ENCODE measurements around the gene RAI1. TPM values are rescaled to one million over a fixed set of nuclear protein-coding genes. Genes with fewer than 3 reads are reported as not detected.

Gene RAI1
- total and polyA plus RNA-seq, 2 of the 13 experiments (the other 11 are each of a cell fraction or from before 2014, with no cell fraction given): 3.4 to 5.2 TPM

DNA sequence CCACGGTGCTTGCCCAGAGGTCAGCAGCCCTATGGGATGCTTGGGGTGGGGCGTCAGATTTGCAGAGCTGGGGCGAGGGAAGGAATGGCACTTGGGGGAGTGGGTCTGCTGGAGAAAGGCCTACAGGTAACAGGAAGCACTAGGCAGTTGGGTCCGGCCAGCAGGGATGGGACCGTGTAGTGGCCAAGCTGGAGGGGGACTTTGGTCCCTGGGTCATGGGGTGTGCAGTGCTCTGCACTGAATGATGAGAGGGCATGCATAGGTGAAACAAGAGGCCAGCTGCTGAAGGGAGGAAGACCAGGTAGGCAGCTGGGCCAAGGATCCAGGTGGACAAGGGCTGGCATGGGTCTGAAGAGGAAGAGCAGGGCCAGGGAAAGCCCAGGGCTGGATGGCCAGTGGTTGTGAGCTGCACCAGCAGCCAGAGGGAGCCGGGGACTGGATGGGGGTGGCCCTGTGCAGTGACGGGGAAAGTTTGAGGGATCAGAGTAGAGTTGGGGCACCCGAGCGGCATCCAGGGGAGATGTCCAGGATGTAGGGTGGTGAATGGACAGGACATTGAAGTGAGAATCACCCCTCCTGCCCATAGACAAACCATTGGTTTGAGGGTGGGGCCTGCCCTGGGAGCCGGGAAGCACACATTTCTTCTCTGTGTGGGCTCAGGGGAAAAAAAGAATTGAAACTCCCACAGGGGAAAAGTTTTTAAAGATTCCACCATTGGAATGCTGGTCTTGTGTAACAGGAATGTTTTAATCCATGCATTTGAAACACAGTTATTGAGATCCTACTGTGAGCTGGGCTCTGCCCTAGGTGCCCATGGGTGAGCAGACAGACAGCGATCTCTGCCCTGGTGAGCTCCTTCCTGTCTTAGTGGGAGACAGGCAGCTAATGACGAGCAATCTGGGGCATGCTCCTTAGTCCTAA is 25.1 kb downstream of the RAI1 start (continued):
- TF ChIP-seq, protein P1, sequence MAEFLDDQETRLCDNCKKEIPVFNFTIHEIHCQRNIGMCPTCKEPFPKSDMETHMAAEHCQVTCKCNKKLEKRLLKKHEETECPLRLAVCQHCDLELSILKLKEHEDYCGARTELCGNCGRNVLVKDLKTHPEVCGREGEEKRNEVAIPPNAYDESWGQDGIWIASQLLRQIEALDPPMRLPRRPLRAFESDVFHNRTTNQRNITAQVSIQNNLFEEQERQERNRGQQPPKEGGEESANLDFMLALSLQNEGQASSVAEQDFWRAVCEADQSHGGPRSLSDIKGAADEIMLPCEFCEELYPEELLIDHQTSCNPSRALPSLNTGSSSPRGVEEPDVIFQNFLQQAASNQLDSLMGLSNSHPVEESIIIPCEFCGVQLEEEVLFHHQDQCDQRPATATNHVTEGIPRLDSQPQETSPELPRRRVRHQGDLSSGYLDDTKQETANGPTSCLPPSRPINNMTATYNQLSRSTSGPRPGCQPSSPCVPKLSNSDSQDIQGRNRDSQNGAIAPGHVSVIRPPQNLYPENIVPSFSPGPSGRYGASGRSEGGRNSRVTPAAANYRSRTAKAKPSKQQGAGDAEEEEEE (CRISPR knock-in tag; IDR thresholded peaks at IDR 0.05; ENCODE audit: borderline replicate concordance): no peak
- TF ChIP-seq TRIM24 (CRISPR knock-in tag; IDR thresholded peaks at IDR 0.05): no peak
- TF ChIP-seq YY1 (IDR thresholded peaks at IDR 0.05; ENCODE audit: insufficient read depth, insufficient replicate concordance, low read depth, low read length): no peak
- TF ChIP-seq JDP2 (CRISPR knock-in tag; IDR thresholded peaks at IDR 0.05; ENCODE audit: borderline replicate concordance): no peak
- TF ChIP-seq EP300 (IDR thresholded peaks at IDR 0.05; ENCODE audit: low read depth in 2 of 2, low read length in 2 of 2): no peak
- TF ChIP-seq EP300 (CRISPR knock-in tag; IDR thresholded peaks at IDR 0.05; ENCODE audit: borderline replicate concordance): no peak
- TF ChIP-seq BRD4 (CRISPR knock-in tag; IDR thresholded peaks at IDR 0.05): no peak
- TF ChIP-seq POLR2AphosphoS2 (IDR thresholded peaks at IDR 0.05; ENCODE audit: low read depth, low read length): no peak
- TF ChIP-seq, protein P2, sequence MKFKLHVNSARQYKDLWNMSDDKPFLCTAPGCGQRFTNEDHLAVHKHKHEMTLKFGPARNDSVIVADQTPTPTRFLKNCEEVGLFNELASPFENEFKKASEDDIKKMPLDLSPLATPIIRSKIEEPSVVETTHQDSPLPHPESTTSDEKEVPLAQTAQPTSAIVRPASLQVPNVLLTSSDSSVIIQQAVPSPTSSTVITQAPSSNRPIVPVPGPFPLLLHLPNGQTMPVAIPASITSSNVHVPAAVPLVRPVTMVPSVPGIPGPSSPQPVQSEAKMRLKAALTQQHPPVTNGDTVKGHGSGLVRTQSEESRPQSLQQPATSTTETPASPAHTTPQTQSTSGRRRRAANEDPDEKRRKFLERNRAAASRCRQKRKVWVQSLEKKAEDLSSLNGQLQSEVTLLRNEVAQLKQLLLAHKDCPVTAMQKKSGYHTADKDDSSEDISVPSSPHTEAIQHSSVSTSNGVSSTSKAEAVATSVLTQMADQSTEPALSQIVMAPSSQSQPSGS (CRISPR knock-in tag; IDR thresholded peaks at IDR 0.05): no peak
- TF ChIP-seq SMARCE1 (IDR thresholded peaks at IDR 0.05; ENCODE audit: borderline replicate concordance): no peak
- peak; percentile 30 for TF ChIP-seq RBM39 (IDR thresholded peaks at IDR 0.05; ENCODE audit: low read depth, low read length, poor library complexity, severe bottlenecking)
- TF ChIP-seq SMAD9 (CRISPR knock-in tag; IDR thresholded peaks at IDR 0.05): no peak
- TF ChIP-seq HMG20A (CRISPR knock-in tag; IDR thresholded peaks at IDR 0.05; ENCODE audit: borderline replicate concordance): no peak
- no peak for TF ChIP-seq ZNF775 (CRISPR knock-in tag; IDR thresholded peaks at IDR 0.05; ENCODE audit: borderline replicate concordance)
- no peak for TF ChIP-seq ZZZ3 (CRISPR knock-in tag; IDR thresholded peaks at IDR 0.05; ENCODE audit: borderline replicate concordance)
- no peak for TF ChIP-seq MEF2D (CRISPR knock-in tag; IDR thresholded peaks at IDR 0.05)
- TF ChIP-seq BORCS8-MEF2B (CRISPR knock-in tag; IDR thresholded peaks at IDR 0.05): no peak
- TF ChIP-seq, protein P3, sequence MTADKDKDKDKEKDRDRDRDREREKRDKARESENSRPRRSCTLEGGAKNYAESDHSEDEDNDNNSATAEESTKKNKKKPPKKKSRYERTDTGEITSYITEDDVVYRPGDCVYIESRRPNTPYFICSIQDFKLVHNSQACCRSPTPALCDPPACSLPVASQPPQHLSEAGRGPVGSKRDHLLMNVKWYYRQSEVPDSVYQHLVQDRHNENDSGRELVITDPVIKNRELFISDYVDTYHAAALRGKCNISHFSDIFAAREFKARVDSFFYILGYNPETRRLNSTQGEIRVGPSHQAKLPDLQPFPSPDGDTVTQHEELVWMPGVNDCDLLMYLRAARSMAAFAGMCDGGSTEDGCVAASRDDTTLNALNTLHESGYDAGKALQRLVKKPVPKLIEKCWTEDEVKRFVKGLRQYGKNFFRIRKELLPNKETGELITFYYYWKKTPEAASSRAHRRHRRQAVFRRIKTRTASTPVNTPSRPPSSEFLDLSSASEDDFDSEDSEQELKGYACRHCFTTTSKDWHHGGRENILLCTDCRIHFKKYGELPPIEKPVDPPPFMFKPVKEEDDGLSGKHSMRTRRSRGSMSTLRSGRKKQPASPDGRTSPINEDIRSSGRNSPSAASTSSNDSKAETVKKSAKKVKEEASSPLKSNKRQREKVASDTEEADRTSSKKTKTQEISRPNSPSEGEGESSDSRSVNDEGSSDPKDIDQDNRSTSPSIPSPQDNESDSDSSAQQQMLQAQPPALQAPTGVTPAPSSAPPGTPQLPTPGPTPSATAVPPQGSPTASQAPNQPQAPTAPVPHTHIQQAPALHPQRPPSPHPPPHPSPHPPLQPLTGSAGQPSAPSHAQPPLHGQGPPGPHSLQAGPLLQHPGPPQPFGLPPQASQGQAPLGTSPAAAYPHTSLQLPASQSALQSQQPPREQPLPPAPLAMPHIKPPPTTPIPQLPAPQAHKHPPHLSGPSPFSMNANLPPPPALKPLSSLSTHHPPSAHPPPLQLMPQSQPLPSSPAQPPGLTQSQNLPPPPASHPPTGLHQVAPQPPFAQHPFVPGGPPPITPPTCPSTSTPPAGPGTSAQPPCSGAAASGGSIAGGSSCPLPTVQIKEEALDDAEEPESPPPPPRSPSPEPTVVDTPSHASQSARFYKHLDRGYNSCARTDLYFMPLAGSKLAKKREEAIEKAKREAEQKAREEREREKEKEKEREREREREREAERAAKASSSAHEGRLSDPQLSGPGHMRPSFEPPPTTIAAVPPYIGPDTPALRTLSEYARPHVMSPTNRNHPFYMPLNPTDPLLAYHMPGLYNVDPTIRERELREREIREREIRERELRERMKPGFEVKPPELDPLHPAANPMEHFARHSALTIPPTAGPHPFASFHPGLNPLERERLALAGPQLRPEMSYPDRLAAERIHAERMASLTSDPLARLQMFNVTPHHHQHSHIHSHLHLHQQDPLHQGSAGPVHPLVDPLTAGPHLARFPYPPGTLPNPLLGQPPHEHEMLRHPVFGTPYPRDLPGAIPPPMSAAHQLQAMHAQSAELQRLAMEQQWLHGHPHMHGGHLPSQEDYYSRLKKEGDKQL (CRISPR knock-in tag; IDR thresholded peaks at IDR 0.05; ENCODE audit: low read depth): no peak
- TF ChIP-seq ZNF598 (CRISPR knock-in tag; IDR thresholded peaks at IDR 0.05; ENCODE audit: borderline replicate concordance): 0 out of 2 replicates have a peak, but pooled peaks have one; percentile 22
- no peak for TF ChIP-seq ZNF501 (CRISPR knock-in tag; IDR thresholded peaks at IDR 0.05)
- TF ChIP-seq AGO2 (optimal IDR thresholded peaks at IDR 0.05; ENCODE audit: low read depth, low read length): no peak

Data from HepG2 (cell line).